Psoas muscle (tissue), 8 donors: Measurements from ENCODE around the gene CHFR. TPM values are rescaled to one million over a fixed set of nuclear protein-coding genes. Genes with fewer than 3 reads are reported as not detected.

Experiments
- ATAC-seq, 4 donors: fragments of 200-7000 bp; cut with Tn5 transposase; one replicate each; pipeline ENCODE4 v1.9.1; 2020; ENCODE audit warnings: moderate library complexity in 3 of 4, mild to moderate bottlenecking in 2 of 4
- DNase-seq, 2 donors: peaks; one replicate each; pipeline ENCODE4 v3.0.0-alpha.2; 2020
- H3K27ac ChIP-seq: fragments of 200-600 bp; one replicate; pipeline ENCODE4 v1.8.0; 2022
- H3K27me3 ChIP-seq, 3 donors: fragments of 200-600 bp in 1 of 3; one replicate each; pipeline versions ENCODE4 v1.6.1 to v1.8.0; 2013 to 2022; ENCODE audit warnings: low read length in 2 of 3, mild to moderate bottlenecking in 2 of 3, moderate library complexity in 1 of 3; ENCODE audit not compliant: insufficient read depth in 3 of 3
- H3K36me3 ChIP-seq, 2 donors: fragments of 200-600 bp in 1 of 2; one replicate each; pipeline versions ENCODE4 v1.6.1 to v1.8.0; 2013 to 2022; ENCODE audit warnings: low read depth in 1 of 2, mild to moderate bottlenecking in 1 of 2, moderate library complexity in 1 of 2; ENCODE audit not compliant: insufficient read depth in 1 of 2
- H3K4me1 ChIP-seq: fragments of 200-600 bp; one replicate; pipeline ENCODE4 v1.8.0; 2022
- H3K4me3 ChIP-seq: fragments of 200-600 bp; one replicate; pipeline ENCODE4 v1.8.0; 2022; ENCODE audit warnings: mild to moderate bottlenecking
- H3K9me3 ChIP-seq: fragments of 200-600 bp; one replicate; pipeline ENCODE4 v1.8.0; 2022
- WGBS, 3 donors: extraction: QIAGEN DNeasy Blood & Tissue Kit; methylation state at CpG; one replicate each; pipeline versions ENCODE4 v1.1.6 to v1.1.7; 2013; 5-methylcytosine and 5-hydroxymethylcytosine counted together
- intact Hi-C, 2 donors: fragments of 100-400 bp; cut with DNase I; formaldehyde crosslinking; loops; one replicate each; pipeline versions ENCODE4 v1.11.0 to v1.14.2; 2022
- polyA plus RNA-seq, 3 donors: library from polyadenylated mRNA; stranded (reverse); fragments of 200-250 nt; gene quantifications; one replicate each; pipeline ENCODE4 v1.2.3, GENCODE V29; 2013
- total RNA-seq, 4 donors: library from RNA; stranded (reverse); fragmentation: NEBNext Ultra II Directional in 2 of 4; extraction: Animal tissue kit (Norgen Biotek cat#: 25700) in 2 of 4; gene quantifications; one replicate each; pipeline versions ENCODE4 v1.2.1 to v1.2.4, GENCODE V29; 2021 to 2023
- TF ChIP-seq, protein P1 (sequence below): fragments of 200-600 bp; IDR thresholded peaks from one replicate; pipeline ENCODE4 v1.8.0; 2022; ENCODE audit warnings: antibody characterized with exemption
- donor health status: healthy with polysubstance abuse.
- donor health status: DM: no; HTN: no; CAD: no; lungs with moderate emphysema.
- donor health status: Bipolar disorder and iron deficiency.
- donor health status: healthy.
- donor health status: DM: yes; HTN: yes; CAD: no.
- donor health status: DM: no; HTN: no; CAD: no.
- donor health status: DM: no; HTN: no; CAD: no.
- donor health status: DM: yes; HTN: yes; CAD: no.

Gene CHFR
- total and polyA plus RNA-seq, 7 donors, result 7.0 to 15.0 (median 9.8) TPM

DNA sequence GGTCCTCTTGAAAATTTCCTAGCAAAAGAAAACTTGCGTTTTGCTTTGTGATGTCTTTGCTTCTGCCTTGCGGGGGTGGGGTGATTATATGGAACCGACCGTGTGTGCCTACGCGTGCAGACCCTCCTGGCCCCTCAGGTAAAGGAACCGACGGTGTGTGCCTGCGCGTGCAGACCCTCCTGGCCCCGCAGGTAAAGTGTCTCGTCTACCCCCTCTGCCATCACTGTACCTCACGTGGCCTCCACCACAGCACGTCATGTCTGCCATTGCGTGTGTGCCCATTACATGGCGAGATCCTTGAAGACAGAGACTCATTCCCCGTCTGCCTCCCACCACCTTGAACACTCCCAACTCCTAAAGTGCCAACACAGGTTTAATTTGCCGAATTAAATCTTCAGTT is 62.3 kb downstream of the CHFR start:
- ATAC-seq, result no peak
- 89 to 90% (median 90%) methylated on average over 18 of the region's 18 CpGs for WGBS, 3 donors
- Histone ChIP-seq H3K27ac (no peak overlapping the region), H3K9me3 (no peaks in the 10 kb centered on the region), H3K27me3 (no peaks in the 10 kb centered on the region), H3K36me3 (peaks cover 7 to 46% of the 10 kb centered on the region in 2 donors), H3K4me3 (no peak overlapping the region), H3K4me1 (peaks cover 15% of the 10 kb centered on the region)
- TF ChIP-seq, protein P1, sequence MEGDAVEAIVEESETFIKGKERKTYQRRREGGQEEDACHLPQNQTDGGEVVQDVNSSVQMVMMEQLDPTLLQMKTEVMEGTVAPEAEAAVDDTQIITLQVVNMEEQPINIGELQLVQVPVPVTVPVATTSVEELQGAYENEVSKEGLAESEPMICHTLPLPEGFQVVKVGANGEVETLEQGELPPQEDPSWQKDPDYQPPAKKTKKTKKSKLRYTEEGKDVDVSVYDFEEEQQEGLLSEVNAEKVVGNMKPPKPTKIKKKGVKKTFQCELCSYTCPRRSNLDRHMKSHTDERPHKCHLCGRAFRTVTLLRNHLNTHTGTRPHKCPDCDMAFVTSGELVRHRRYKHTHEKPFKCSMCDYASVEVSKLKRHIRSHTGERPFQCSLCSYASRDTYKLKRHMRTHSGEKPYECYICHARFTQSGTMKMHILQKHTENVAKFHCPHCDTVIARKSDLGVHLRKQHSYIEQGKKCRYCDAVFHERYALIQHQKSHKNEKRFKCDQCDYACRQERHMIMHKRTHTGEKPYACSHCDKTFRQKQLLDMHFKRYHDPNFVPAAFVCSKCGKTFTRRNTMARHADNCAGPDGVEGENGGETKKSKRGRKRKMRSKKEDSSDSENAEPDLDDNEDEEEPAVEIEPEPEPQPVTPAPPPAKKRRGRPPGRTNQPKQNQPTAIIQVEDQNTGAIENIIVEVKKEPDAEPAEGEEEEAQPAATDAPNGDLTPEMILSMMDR, result no peak
- intact Hi-C loops, result loop anchor here in 1 of 2 donors (5.0 to 10.0 kb wide), 2 partner anchors 160 to 257 kb away; partner anchors contain the start of genes ZNF140 and ZNF26
- no peak for DNase-seq

DNA sequence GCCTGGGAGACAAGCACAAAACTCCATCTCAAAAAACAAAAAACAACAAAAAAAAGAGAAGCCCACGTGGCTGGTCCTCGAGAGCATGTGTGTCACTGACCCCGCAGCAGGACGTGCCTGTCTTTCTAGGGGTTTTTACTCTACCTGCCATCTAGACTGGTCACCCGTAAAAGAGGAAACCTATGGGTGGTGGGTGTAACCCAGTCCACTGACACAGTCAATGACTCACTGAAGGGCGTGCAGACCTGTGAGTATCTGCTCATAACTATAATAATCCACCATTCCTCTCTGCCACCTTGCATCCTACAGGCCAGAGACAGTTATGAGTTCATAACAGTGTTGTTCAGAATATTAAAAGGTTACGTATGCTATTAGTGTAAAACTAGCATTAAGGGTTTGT is 63.4 kb downstream of the CHFR start:
- DNase-seq, result no peak
- 82 to 86% (median 84%) methylated on average over 7 of the region's 7 CpGs for WGBS, 3 donors
- intact Hi-C loops, result loop anchor here in 1 of 2 donors (10.0 kb wide), 1 partner anchor 161 kb away; the partner anchor contains the start of gene ZNF26
- ATAC-seq, result no peak
- H3K27me3 ChIP-seq, result no peaks in the 10 kb centered on the region
- peaks cover 7 to 56% of the 10 kb centered on the region in 2 donors for H3K36me3 ChIP-seq
- H3K9me3 ChIP-seq, result no peaks in the 10 kb centered on the region
- H3K27ac ChIP-seq, result no peak overlapping the region
- H3K4me3 ChIP-seq, result no peak overlapping the region
- peaks cover 15% of the 10 kb centered on the region for H3K4me1 ChIP-seq
- TF ChIP-seq, protein P1, result no peak

GRCh38 chr12:132818562-132818961 is 68.8 kb downstream of the CHFR start:
- intact Hi-C loops, result no loop called here
- DNase-seq (no peak), ATAC-seq (no peak)
- TF ChIP-seq, protein P1, result no peak
- Histone ChIP-seq H3K4me3 (no peak overlapping the region), H3K27me3 (no peaks in the 10 kb centered on the region), H3K4me1 (no peaks in the 10 kb centered on the region), H3K27ac (no peak overlapping the region), H3K36me3 (peaks cover 14 to 75% of the 10 kb centered on the region in 2 donors), H3K9me3 (no peaks in the 10 kb centered on the region)
- 88 to 94% (median 89%) methylated on average over 8 of the region's 8 CpGs for WGBS, 3 donors

DNA sequence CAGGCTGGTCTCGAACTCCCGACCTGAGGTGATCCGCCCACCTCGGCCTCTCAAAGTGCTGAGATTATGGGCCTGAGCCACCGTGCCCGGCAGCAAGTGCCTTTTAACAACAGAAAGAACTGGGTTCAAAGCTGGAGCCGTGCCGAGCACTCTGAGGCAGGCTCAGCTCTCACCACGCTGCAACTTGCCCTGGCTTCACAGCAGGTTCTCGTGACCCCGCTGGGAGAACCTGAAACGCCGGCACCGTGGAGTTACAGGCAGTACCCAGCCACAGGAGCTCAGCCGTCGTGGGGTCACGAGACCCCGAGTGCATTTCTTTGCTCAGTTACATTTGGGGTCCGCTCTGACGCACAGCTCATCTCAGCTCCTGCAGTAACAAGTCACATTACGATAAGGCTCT is 73.2 kb downstream of the CHFR start:
- no peaks in the 10 kb centered on the region for H3K4me1 ChIP-seq
- TF ChIP-seq, protein P1, result no peak
- ATAC-seq (no peak), DNase-seq (no peak)
- H3K36me3 ChIP-seq, result peaks cover 9 to 84% of the 10 kb centered on the region in 2 donors
- no peaks in the 10 kb centered on the region for H3K27me3 ChIP-seq
- H3K9me3 ChIP-seq, result no peaks in the 10 kb centered on the region
- 95 to 98% (median 96%) methylated on average over 21 of the region's 21 CpGs for WGBS, 3 donors
- intact Hi-C loops, result no loop called here
- H3K4me3 ChIP-seq, result no peak overlapping the region
- no peak overlapping the region for H3K27ac ChIP-seq

DNA sequence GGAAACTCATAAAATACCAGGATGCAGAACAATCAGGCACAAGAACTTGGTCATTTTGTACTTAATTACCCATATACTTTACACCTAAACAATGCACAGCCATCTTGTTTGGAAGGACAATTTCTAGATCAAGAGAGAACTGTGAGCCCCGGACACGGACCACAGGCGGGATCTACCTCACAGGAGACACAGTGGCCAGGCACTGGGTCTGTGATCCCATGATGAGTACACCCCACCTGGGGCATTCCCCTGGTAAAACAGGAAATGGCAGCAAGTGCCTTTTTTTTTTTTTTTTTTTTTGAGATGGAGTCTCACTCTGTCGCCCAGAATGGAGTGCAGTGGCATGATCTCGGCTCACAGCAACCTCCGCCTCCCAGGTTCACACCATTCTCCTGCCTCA is 74.0 kb downstream of the CHFR start:
- intact Hi-C loops, result no loop called here
- 95 to 98% (median 95%) methylated on average over 5 to 6 of the region's 6 CpGs for WGBS, 3 donors
- DNase-seq, result no peak

More for the DNA sequence above, 74.0 kb downstream of the CHFR start:
- Histone ChIP-seq H3K36me3 (peaks cover 9 to 82% of the 10 kb centered on the region in 2 donors), H3K4me3 (no peak overlapping the region), H3K27ac (no peak overlapping the region), H3K4me1 (no peaks in the 10 kb centered on the region), H3K27me3 (no peaks in the 10 kb centered on the region), H3K9me3 (no peaks in the 10 kb centered on the region)
- no peak for ATAC-seq
- TF ChIP-seq, protein P1, result no peak
